HCEC 1CT (cell line): ENCODE data around the gene PDLIM7.
"Not testable (repeated sequence)": the region's sequence is repeated elsewhere in the genome, so short reads cannot be mapped to it uniquely, and the experiment has no call there.

ENCODE experiments used
- DNase-seq: peaks from one replicate; pipeline ENCODE4 v3.0.0-alpha.2; 2017

The PDLIM7 gene

DNA sequence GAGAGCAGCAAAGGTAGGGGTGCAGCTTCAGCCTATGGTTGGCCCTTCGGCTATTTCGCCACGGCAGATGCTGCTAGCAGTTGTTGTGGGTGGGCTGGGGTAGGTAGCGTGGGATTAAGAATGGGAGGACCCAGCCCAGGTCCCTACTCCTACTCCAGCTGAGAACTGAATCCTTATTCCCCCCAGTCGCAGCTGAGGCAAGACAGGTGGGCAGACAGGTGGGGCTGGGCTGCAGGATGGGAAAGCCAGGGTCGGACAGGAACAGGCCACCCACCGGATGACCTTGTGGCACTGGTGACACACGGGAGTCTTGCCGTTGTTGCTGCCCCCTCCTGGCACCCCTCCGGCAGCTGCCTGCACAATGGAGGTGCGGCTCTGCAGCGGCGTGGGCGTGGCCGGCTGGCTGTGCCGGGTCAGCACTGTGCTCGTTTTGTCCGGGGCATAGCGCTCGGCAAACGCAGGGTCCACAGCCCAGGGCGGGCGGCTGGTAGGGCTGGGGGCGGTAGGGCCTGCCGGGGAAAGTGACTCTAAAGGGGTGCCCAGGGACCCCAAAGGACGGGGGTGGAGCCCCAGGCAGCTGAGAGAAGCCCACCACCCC is 8.2 kb downstream of the PDLIM7 start:
- DNase-seq: no peak

DNA sequence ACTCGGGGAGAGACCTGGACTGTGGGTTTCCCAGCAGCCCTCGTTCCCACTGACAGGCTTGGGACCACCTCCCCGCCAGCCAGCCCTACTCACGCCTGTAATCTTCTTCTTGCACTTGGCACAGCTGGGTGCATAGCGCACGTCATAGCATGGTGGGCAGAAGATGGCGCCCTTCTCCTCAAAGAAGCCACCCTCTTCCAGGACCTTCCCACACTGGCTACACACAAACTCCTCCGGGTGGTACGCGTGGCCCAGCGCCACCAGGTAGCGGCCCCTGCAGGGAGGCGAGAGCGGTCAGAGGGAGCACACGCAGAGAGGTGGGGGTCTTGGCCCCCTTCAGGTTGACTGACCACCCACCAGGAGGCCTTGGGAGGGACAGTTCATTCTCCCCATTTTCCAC is 9.4 kb downstream of the PDLIM7 start:
- no peak for DNase-seq

DNA sequence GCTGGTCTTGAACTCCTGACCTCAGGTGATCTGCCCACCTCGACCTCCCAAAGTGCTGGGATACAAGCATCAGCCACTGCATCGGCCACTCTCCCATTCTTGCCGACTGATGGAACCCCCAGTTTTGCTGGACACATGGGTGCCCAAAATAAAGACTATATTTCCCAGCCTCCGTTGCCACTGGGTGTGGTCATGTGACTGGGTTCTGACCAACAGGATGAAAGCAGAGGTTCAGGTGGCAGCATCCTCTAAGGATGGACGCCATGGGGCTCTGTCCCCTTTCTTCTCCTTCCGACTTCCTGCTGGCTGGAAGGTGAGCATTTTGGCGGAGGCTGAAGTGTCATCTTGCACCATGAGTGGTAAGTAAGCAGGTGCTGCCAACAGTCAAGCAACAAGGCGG is 10.3 kb downstream of the PDLIM7 start:
- no peak for DNase-seq

DNA sequence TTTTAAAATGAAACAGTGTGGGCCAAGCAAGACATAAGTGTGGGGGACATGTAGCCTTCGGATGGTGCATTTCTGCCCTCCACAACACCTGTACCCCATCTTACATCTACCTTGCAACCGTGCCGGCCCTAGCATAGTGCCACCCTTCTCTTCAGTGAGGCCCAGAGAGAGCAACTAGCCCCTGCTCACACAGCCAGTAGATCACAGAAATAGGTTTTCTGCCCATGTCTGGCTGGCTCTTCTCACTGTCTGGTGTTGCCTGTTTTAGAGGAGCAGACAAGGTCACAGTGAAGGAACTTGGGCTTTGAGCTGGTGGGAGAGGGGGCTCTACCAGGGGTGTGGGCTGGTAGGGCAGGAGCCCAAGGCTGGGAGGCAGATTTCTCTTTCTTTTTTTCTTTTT is 11.1 kb downstream of the PDLIM7 start:
- DNase-seq: no peak

DNA sequence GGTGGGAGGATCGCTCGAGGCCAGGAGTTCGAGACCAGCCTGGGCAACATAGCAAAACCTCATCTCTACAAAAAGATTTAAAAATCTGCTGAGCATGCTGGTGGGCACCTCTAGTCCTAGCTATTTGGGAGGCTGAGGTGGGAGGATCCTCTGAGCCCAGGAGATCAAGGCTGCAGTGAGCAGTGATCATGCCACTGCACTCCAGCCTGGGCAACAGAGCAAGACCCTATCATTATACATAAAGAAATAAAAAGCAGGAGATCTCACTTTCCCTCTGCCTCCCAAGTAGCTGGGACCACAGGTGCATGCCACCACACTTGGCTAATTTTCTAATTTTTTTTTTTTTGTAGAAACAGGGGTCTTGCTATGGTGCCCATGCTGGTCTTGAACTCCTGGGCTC is 11.7 kb downstream of the PDLIM7 start:
- DNase-seq: not testable (repeated sequence)

- DNase-seq: no peak
These were observed 12.4 kb downstream of the PDLIM7 start for GRCh38 chr5:177484902-177485549.

- no peak for DNase-seq
These were observed 13.2 kb downstream of the PDLIM7 start for GRCh38 chr5:177483994-177484901.

DNA sequence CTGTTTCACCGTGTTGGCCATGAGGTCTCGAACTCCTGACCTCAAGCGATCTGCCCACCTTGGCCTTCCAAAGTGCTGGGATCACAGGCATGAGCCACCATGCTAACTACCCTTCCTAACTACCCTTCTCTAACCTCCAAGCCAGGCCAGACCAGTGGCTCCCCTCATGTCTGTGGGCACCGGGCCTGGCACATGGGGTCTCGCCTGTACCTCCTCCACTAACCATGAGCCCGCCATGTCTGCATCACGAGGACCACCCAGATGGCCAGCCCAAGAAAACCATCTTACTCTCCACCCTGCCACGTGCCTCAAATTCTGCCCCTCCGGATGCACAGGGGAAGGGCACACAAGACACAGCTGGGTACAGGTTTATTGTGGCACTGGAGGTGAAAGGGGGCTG is 14.4 kb downstream of the PDLIM7 start:
- no peak for DNase-seq

GRCh38 chr5:177482359-177482795 is 15.0 kb downstream of the PDLIM7 start:
- no peak for DNase-seq

- no peak for DNase-seq
These were observed 17.6 kb downstream of the PDLIM7 start for GRCh38 chr5:177479774-177480173.

DNA sequence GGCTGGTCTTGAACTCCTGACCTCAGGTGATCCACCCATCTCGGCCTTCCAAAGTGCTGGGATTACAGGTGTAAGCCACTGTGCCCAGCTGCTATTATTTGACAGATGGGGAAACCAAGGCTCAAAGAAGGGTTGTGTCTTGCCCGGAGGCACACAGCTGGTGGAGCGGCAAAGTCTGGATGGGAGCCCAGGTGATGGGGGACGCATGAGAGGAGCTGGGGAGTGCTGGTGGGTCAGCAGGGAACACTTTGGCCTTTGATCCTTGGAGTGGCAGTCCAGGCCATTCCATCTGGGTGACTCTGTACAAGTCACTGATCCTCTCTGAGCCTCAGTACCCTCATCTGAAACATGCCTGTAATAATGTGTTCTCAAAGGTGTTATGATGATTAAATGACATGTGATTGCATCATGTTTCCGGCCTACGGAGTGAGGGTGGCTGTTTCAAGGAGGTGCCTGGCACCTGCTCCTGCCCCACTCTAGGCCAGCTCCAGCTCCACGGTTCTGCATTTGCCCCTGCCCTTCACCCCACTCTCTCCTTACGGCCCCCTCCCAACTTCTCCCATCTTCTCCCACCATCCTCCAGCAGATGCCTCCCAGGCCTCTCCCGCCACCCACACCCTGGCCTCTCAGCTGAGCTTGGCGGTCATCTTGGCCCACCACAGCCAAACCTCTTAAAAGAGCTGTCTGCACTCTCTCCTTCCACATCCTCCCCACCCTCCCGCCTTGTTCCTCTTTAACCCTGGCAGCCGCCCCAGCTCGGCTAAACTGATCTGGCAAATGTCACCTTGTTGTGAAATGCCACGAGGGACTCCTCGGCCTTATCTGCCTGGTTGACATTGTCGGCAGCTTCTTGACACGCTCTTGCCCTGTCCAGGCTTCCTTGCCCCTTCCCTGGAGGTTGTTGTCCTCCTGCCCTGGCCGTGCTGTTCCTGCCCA is 18.4 kb downstream of the PDLIM7 start:
- DNase-seq: no peak

GRCh38 chr5:177477701-177478477 is 19.5 kb downstream of the PDLIM7 start:
- DNase-seq: no peak

GRCh38 chr5:177476531-177477233 is 20.7 kb downstream of the PDLIM7 start:
- peak; percentile 51 for DNase-seq

DNA sequence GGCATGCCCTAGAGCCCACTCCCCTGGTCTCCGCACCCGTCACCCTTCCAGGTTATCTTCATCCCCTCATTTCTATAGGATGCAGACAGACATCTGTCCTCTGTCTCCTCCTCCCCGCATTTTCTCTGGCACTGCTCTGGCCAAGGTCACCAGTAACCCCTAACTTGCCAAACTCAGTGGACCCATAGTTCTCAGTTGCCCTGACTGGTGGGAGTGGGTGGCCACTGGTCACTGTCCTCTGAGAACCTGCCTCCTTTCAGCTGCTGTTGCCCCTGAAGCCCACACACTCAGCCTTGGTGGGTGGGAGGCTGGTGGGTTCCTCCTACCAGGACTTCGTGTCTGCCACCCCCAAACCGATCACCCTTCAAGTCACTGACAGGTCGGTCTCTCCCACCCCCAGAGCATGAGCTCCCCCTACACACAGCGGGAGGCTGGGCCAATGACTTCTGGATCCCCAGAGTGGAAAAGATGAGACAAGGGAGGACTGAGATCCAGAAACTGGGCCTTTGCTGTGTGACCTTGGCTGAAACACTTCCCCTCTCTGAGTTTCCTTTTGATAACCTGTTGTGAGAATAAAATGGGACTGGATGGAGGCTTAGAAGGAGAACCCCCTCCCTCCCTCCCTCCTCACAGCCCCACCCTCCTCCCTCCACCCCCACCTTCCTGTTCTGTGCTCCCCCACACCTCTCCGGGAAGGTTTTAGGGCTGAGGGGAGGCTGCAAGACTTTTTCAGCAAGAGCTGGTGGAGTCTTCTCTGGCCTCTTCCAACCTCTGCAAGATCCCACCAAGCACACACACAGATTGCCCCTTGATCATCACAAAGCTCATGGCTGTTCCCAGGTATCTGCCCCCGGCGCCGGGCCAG is 21.6 kb downstream of the PDLIM7 start:
- no peak for DNase-seq

GRCh38 chr5:177474846-177475562 is 22.4 kb downstream of the PDLIM7 start:
- DNase-seq: no peak

- DNase-seq: no peak
These were observed 23.4 kb downstream of the PDLIM7 start for GRCh38 chr5:177474002-177474476.

DNA sequence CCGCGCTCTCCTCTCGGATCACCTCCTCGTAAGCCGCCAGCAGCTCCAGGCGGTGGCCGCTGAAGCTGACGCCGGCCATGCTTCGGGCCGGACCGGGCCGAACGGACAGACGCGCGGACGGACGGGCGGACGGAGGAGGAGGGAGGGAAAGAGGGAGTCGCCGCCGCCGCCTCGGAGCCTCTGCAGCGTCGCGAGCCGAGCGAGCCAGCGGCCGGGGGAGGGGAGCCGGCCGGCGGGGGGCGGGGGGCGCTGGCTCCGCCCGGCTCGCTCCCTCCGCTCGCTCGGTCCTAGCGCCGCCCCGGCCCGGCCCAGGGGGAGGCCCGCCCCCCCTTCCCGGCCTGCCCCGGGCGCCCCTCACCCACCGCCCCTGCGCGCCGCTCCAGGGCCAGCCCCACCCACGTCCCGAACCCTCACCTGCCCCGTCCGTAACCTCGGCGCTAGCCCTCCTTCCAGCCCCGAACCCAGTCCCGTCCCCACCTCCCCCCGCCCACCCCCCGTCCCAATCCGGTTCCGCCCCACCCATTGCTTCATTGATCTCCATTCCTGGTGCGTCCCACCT is 23.9 kb downstream of the PDLIM7 start, which contains the start of gene DBN1:
Gene DBN1 (minus strand): TSS at position 192 of the 559 bp plus-strand sequence. CDS start 113 bp downstream, at position 79.
- peak; percentile 64 for DNase-seq
